IMR-90 (cell line): ENCODE measurements around the gene SLC25A11. TPM values are rescaled to one million over a fixed set of nuclear protein-coding genes. Genes with fewer than 3 reads are reported as not detected.

Source experiments
- ATAC-seq: fragments of 200-7000 bp; cut with Tn5 transposase; 2 replicates; pipeline ENCODE4 v1.9.1; 2020; ENCODE audit warnings: low read depth, mild to moderate bottlenecking, moderate library complexity
- BruUV-seq: library from RNA; stranded (reverse); fragments of 400-500 nt; replicated peaks from 2 replicates; lab custom pipeline; 2021; lab: Mats Ljungman, UMichigan
- CTCF ChIA-PET: fragments of 300-600 bp; formaldehyde crosslinking; extraction: SDS; loops from one replicate; lab custom pipeline; 2021; ENCODE audit warnings: antibody characterized with exemption; lab: Yijun Ruan, JAX
- POLR2A ChIA-PET: fragments of 300-600 bp; sonication (Branson Sonifier 250); formaldehyde crosslinking; loops from one replicate; lab custom pipeline; 2022; ENCODE audit warnings: antibody characterized with exemption; ENCODE audit not compliant: unreplicated experiment; lab: Charles Lee
- DNase-seq: peaks from one replicate; pipeline ENCODE4 v3.0.0; 2013
- H2AFZ ChIP-seq: replicated peaks from 2 replicates; pipeline ENCODE3; 2013; ENCODE audit warnings: low read length, mild to moderate bottlenecking; ENCODE audit not compliant: poor library complexity
- H2AK5ac ChIP-seq: 2 replicates; pipeline ENCODE4 v1.6.1; 2013; ENCODE audit warnings: low read depth, low read length, inconsistent platforms
- H2AK9ac ChIP-seq: replicated peaks from 2 replicates; pipeline ENCODE3; 2013; ENCODE audit warnings: mild to moderate bottlenecking, low read depth, low read length, moderate library complexity; ENCODE audit not compliant: poor library complexity
- H2BK120ac ChIP-seq: 2 replicates; pipeline ENCODE4 v1.6.1; 2013; ENCODE audit warnings: low read depth, low read length, inconsistent platforms
- H2BK15ac ChIP-seq: 3 replicates; pipeline ENCODE4 v1.6.1; 2013; ENCODE audit warnings: low read depth, low read length, inconsistent platforms
- H2BK20ac ChIP-seq: 2 replicates; pipeline ENCODE4 v1.6.1; 2013; ENCODE audit warnings: low read depth, mild to moderate bottlenecking, inconsistent platforms, low read length, moderate library complexity
- H2BK5ac ChIP-seq: 2 replicates; pipeline ENCODE4 v1.6.1; 2013; ENCODE audit warnings: mild to moderate bottlenecking, low read depth, low read length, inconsistent platforms; ENCODE audit not compliant: poor library complexity, severe bottlenecking
- H3K14ac ChIP-seq: replicated peaks from 2 replicates; pipeline ENCODE4 v1.6.1; 2013; ENCODE audit warnings: low read depth, low read length, inconsistent platforms
- H3K18ac ChIP-seq: 2 replicates; pipeline ENCODE4 v1.6.1; 2013; ENCODE audit warnings: low read depth, low read length, control low read depth
- H3K23ac ChIP-seq: 2 replicates; pipeline ENCODE4 v1.6.1; 2013; ENCODE audit warnings: low read depth, low read length, inconsistent platforms
- H3K27ac ChIP-seq: 2 replicates; pipeline ENCODE4 v1.5.1; 2013; ENCODE audit warnings: mild to moderate bottlenecking, control low read depth, low read length; ENCODE audit not compliant: insufficient read depth
- H3K27me3 ChIP-seq: 2 replicates; pipeline ENCODE4 v1.6.1; 2013; ENCODE audit warnings: low read length; ENCODE audit not compliant: control insufficient read depth, insufficient read depth
- H3K36me3 ChIP-seq: 2 replicates; pipeline ENCODE4 v1.6.1; 2013; ENCODE audit warnings: low read length, mixed read lengths; ENCODE audit not compliant: control insufficient read depth, insufficient read depth
- H3K4ac ChIP-seq: 2 replicates; pipeline ENCODE4 v1.6.1; 2013; ENCODE audit warnings: low read depth, low read length, inconsistent platforms
- H3K4me1 ChIP-seq: 2 replicates; pipeline ENCODE4 v1.6.1; 2013; ENCODE audit warnings: low read length, mixed read lengths; ENCODE audit not compliant: control insufficient read depth, insufficient read depth
- H3K4me2 ChIP-seq: 2 replicates; pipeline ENCODE4 v1.6.1; 2013; ENCODE audit warnings: low read depth, mild to moderate bottlenecking, control low read depth, low read length, moderate library complexity
- H3K4me3 ChIP-seq: 2 replicates; pipeline ENCODE4 v1.5.1; 2013; ENCODE audit warnings: low read depth, mild to moderate bottlenecking, control low read depth, low read length, moderate library complexity; ENCODE audit not compliant: insufficient read depth
- H3K56ac ChIP-seq: 2 replicates; pipeline ENCODE4 v1.6.1; 2013; ENCODE audit warnings: low read length, inconsistent platforms; ENCODE audit not compliant: insufficient read depth; ENCODE audit errors: extremely low read depth
- H3K79me1 ChIP-seq, 2 experiments: 2 replicates each; pipeline ENCODE4 v1.6.1; 2013; ENCODE audit warnings: low read length in 2 of 2, inconsistent platforms in 1 of 2, low read depth in 1 of 2
- H3K9ac ChIP-seq: 2 replicates; pipeline ENCODE4 v1.6.1; 2013; ENCODE audit warnings: low read depth, low read length, control low read depth
- H3K9me1 ChIP-seq: 2 replicates; pipeline ENCODE4 v1.6.1; 2013; ENCODE audit warnings: low read length, inconsistent platforms; ENCODE audit not compliant: insufficient read depth
- H3K9me3 ChIP-seq: 2 replicates; pipeline ENCODE4 v1.6.1; 2013; ENCODE audit warnings: low read length; ENCODE audit not compliant: control insufficient read depth, insufficient read depth
- H4K20me1 ChIP-seq: 2 replicates; pipeline ENCODE4 v1.6.1; 2013; ENCODE audit warnings: low read length, inconsistent platforms; ENCODE audit not compliant: insufficient read depth
- H4K5ac ChIP-seq: 2 replicates; pipeline ENCODE4 v1.6.1; 2013; ENCODE audit warnings: mild to moderate bottlenecking, low read depth, low read length, control low read depth
- H4K8ac ChIP-seq, 2 experiments: 2 replicates each; pipeline ENCODE4 v1.6.1; 2013; ENCODE audit warnings: low read depth in 2 of 2, low read length in 2 of 2, control low read depth in 1 of 2, inconsistent platforms in 1 of 2
- H4K91ac ChIP-seq: 2 replicates; pipeline ENCODE4 v1.6.1; 2013; ENCODE audit warnings: low read depth, low read length, inconsistent platforms; ENCODE audit not compliant: insufficient read depth
- BHLHE40 ChIP-seq: fragments of 150-350 bp; IDR thresholded peaks from 2 replicates; pipeline ENCODE4 v1.6.1; 2016; ENCODE audit warnings: mild to moderate bottlenecking, low read depth, low read length
- CEBPB ChIP-seq: IDR thresholded peaks from 2 replicates; pipeline ENCODE4 v1.6.1; 2012; ENCODE audit warnings: low read depth, low read length, improper control_type of control experiment
- ELK1 ChIP-seq: fragments of 150-350 bp; IDR thresholded peaks from 2 replicates; pipeline ENCODE4 v1.6.1; 2016; ENCODE audit warnings: low read depth, mild to moderate bottlenecking, low read length, moderate library complexity, borderline replicate concordance
- FOS ChIP-seq: fragments of 150-350 bp; IDR thresholded peaks from 2 replicates; pipeline ENCODE4 v1.6.1; 2016; ENCODE audit warnings: low read depth, low read length
- MAFK ChIP-seq: IDR thresholded peaks from 2 replicates; pipeline ENCODE4 v1.6.1; 2012; ENCODE audit warnings: low read depth, low read length, improper control_type of control experiment
- MXI1 ChIP-seq: IDR thresholded peaks from 2 replicates; pipeline ENCODE4 v1.6.1; 2012; ENCODE audit warnings: low read depth, mild to moderate bottlenecking, low read length, moderate library complexity, borderline replicate concordance
- NFE2L2 ChIP-seq: fragments of 150-350 bp; IDR thresholded peaks from 2 replicates; pipeline ENCODE4 v1.6.1; 2016; ENCODE audit warnings: low read depth, mild to moderate bottlenecking, low read length
- POLR2A ChIP-seq: IDR thresholded peaks from 2 replicates; pipeline ENCODE4 v1.6.1; 2012; ENCODE audit warnings: mild to moderate bottlenecking, low read depth, low read length
- RCOR1 ChIP-seq: IDR thresholded peaks from 2 replicates; pipeline ENCODE4 v1.6.1; 2012; ENCODE audit warnings: mild to moderate bottlenecking, low read length, improper control_type of control experiment; ENCODE audit not compliant: insufficient replicate concordance
- RFX5 ChIP-seq: IDR thresholded peaks from 2 replicates; pipeline ENCODE4 v1.8.0; 2012; ENCODE audit warnings: low read depth, mild to moderate bottlenecking, low read length, moderate library complexity
- SMC3 ChIP-seq: fragments of 150-350 bp; IDR thresholded peaks from 2 replicates; pipeline ENCODE4 v1.6.1; 2016; ENCODE audit warnings: low read depth, mild to moderate bottlenecking, antibody characterized with exemption, low read length, moderate library complexity
- USF2 ChIP-seq: fragments of 150-350 bp; IDR thresholded peaks from 2 replicates; pipeline ENCODE4 v1.6.1; 2017; ENCODE audit warnings: mild to moderate bottlenecking, antibody characterized with exemption, low read length, low read depth
- WGBS, 2 experiments: methylation state at CpG; one replicate each; pipeline versions ENCODE4 v1.1.5 to v1.1.7; 2013; ENCODE audit warnings: missing lambda C conversion rate in 2 of 2; ENCODE audit not compliant: insufficient read length in 1 of 2; ENCODE audit errors: extremely low coverage in 2 of 2; 5-methylcytosine and 5-hydroxymethylcytosine counted together
- dilution Hi-C: fragments of 300-500 bp; cut with HindIII; formaldehyde crosslinking; loops from one replicate; pipeline ENCODE4 v1.14.3; 2018; ENCODE audit warnings: low sequenced_read_pairs; ENCODE audit not compliant: unreplicated experiment
- in situ Hi-C: fragments of 300-500 bp; cut with MboI; formaldehyde crosslinking; loops from 3 replicates; pipeline ENCODE4 v1.14.3; 2019; ENCODE audit warnings: low sequenced_read_pairs, inconsistent platforms, mixed read lengths
- intact Hi-C: fragments of 100-400 bp; cut with micrococcal nuclease; formaldehyde crosslinking; loops from 2 replicates; pipeline ENCODE4 v1.10.0; 2022
- polyA plus RNA-seq, 3 experiments: library from polyadenylated mRNA; depleted of rRNA; stranded (reverse); fragments of >200 nt; gene quantifications; 2 replicates each; pipeline ENCODE4 v1.2.3, GENCODE V29; 2012; ENCODE audit warnings: low replicate concordance in 1 of 3
- total RNA-seq: library from RNA; depleted of rRNA; stranded (reverse); fragments of >200 nt; gene quantifications from 2 replicates; pipeline ENCODE4 v1.2.3, GENCODE V29; 2012

Gene SLC25A11
- total and polyA plus RNA-seq, 2 of the 4 experiments (the other 2 are of a cell fraction): 35.0 to 62.2 TPM

- TF ChIP-seq USF2: 0 out of 2 replicates have a peak, but pooled peaks have one; percentile 5
Observed at GRCh38 chr17:4969047-4969550, 29.3 kb upstream of the SLC25A11 start (continued).

- dilution Hi-C loops (no loop called here), in situ Hi-C loops (no loop called here), intact Hi-C loops (loop anchor here (5.0 kb wide), 1 partner anchor 61 kb away; no protein-coding TSS in a partner anchor)
- Histone ChIP-seq H3K56ac (peak overlapping the region; percentile 99), H2AK9ac (peak overlapping the region; percentile 100), H3K4me1 (peaks cover 14% of the 10 kb centered on the region), H4K5ac (peak overlapping the region; percentile 56), H4K8ac (peak overlapping the region; percentile 96 to 97), H3K9ac (peak overlapping the region; percentile 99), H2BK120ac (peak overlapping the region; percentile 85), H2AFZ (peak overlapping the region; percentile 91), H3K4me3 (peak overlapping the region; percentile 39), H3K4me2 (peak overlapping the region; percentile 54), H2BK5ac (peak overlapping the region; percentile 94), H4K91ac (peak overlapping the region; percentile 99), H3K27me3 (no peaks in the 10 kb centered on the region), H3K14ac (peak overlapping the region; percentile 83), H2BK15ac (peak overlapping the region; percentile 67; the same call in 2 of the 3 replicates), H3K23ac (peak overlapping the region; percentile 88), H2AK5ac (peak overlapping the region; percentile 100), H3K27ac (peak overlapping the region; percentile 79), H3K18ac (peak overlapping the region; percentile 87), H4K20me1 (peaks cover 3% of the 10 kb centered on the region; the same call in 1 of the 2 replicates), H3K9me1 (peaks cover 21% of the 10 kb centered on the region), H2BK20ac (peak overlapping the region; percentile 42; the same call in 1 of the 2 replicates), H3K36me3 (peaks cover 22% of the 10 kb centered on the region), H3K4ac (peak overlapping the region; percentile 100), H3K79me1 (peaks cover 18 to 66% of the 10 kb centered on the region in 2 experiments), H3K9me3 (no peaks in the 10 kb centered on the region)
- CTCF ChIA-PET: interaction anchor here (1.7 kb wide), 1 partner anchor 19 kb away, joined by 11 read pairs; the partner anchor contains the start of gene CAMTA2
- TSS peak; percentile 71 for BruUV-seq
- DNase-seq (no peak), ATAC-seq (no peak)
- POLR2A ChIA-PET: interaction anchor here (0.6 to 1.4 kb wide), 2 partner anchors 10 to 158 kb away, joined by 4 read pairs; no protein-coding TSS in a partner anchor
- WGBS, 2 experiments: 11% methylated on average over 12 of the region's 23 CpGs; no CpG with 5 or more reads in 1 of the 2 experiments
- no peak for TF ChIP-seq RFX5
- no peak for TF ChIP-seq FOS
- TF ChIP-seq SMC3: no peak
- no peak for TF ChIP-seq RCOR1
- no peak for TF ChIP-seq BHLHE40
- TF ChIP-seq MAFK: no peak
- no peak for TF ChIP-seq CEBPB
- TF ChIP-seq NFE2L2: no peak
- TF ChIP-seq USF2: no peak; the same call in 1 of the 2 replicates
- TF ChIP-seq POLR2A: no peak; the same call in 1 of the 2 replicates
- TF ChIP-seq MXI1: no peak
- TF ChIP-seq ELK1: no peak
Observed at GRCh38 chr17:4968486-4969046, 28.7 kb upstream of the SLC25A11 start.
